ENCODE results near the gene LLCFC1.

Gene LLCFC1

GRCh38 chr7:142919656-142920055, 19.6 kb upstream of the LLCFC1 start:
- H3K9me2 ChIP-seq (replicated peaks; ENCODE audit: control insufficient read depth, low read length) = no peaks in the 10 kb centered on the region
- H3F3A ChIP-seq (ENCODE audit: control insufficient read depth, insufficient read depth) = no peaks in the 10 kb centered on the region

GRCh38 chr7:142923391-142923790, 15.9 kb upstream of the LLCFC1 start:
- no peak overlapping the region for H3K4me2 ChIP-seq (ENCODE audit: low read length)
- peaks cover 20% of the 10 kb centered on the region for H3K4me1 ChIP-seq (ENCODE audit: control insufficient read depth, low read length)
- no peaks in the 10 kb centered on the region for H3K36me3 ChIP-seq (ENCODE audit: control insufficient read depth, low read length)
- H3K4me3 ChIP-seq (ENCODE audit: low read length) = no peak overlapping the region
- no peaks in the 10 kb centered on the region for H3K9me2 ChIP-seq (replicated peaks; ENCODE audit: control insufficient read depth, low read length)
- no peak for TF ChIP-seq EZH2phosphoT487 (IDR thresholded peaks at IDR 0.05; ENCODE audit: borderline replicate concordance, low read length)
- no peak for TF ChIP-seq CTCF (IDR thresholded peaks at IDR 0.05; ENCODE audit: low read depth, low read length, poor library complexity, severe bottlenecking)
- H4K20me1 ChIP-seq (ENCODE audit: control insufficient read depth, insufficient read depth, low read depth, low read length) = no peaks in the 10 kb centered on the region
- H3K9me3 ChIP-seq (ENCODE audit: control insufficient read depth, insufficient read depth, low read length) = peaks cover 9% of the 10 kb centered on the region
- H3F3A ChIP-seq (ENCODE audit: control insufficient read depth, insufficient read depth) = no peaks in the 10 kb centered on the region
- H3K79me2 ChIP-seq (ENCODE audit: control insufficient read depth, low read length) = no peaks in the 10 kb centered on the region
- H3K27me3 ChIP-seq (ENCODE audit: control insufficient read depth, low read length) = peaks cover 16% of the 10 kb centered on the region
- H3K27ac ChIP-seq (ENCODE audit: low read depth, low read length) = no peak overlapping the region

More at GRCh38 chr7:142919656-142920055, 19.6 kb upstream of the LLCFC1 start:
- Histone ChIP-seq H3K4me3 (ENCODE audit: low read length) (no peak overlapping the region), H3K36me3 (ENCODE audit: control insufficient read depth, low read length) (no peaks in the 10 kb centered on the region), H3K27me3 (ENCODE audit: control insufficient read depth, low read length) (peaks cover 34% of the 10 kb centered on the region), H3K27ac (ENCODE audit: low read depth, low read length) (no peak overlapping the region), H3K9me3 (ENCODE audit: control insufficient read depth, insufficient read depth, low read length) (no peaks in the 10 kb centered on the region), H3K4me2 (ENCODE audit: low read length) (no peak overlapping the region), H3K4me1 (ENCODE audit: control insufficient read depth, low read length) (no peaks in the 10 kb centered on the region), H4K20me1 (ENCODE audit: control insufficient read depth, insufficient read depth, low read depth, low read length) (no peaks in the 10 kb centered on the region), H3K79me2 (ENCODE audit: control insufficient read depth, low read length) (no peaks in the 10 kb centered on the region)
- TF ChIP-seq EZH2phosphoT487 (IDR thresholded peaks at IDR 0.05; ENCODE audit: borderline replicate concordance, low read length) (no peak), CTCF (IDR thresholded peaks at IDR 0.05; ENCODE audit: low read depth, low read length, poor library complexity, severe bottlenecking) (no peak)

- Histone ChIP-seq H3K79me2 (ENCODE audit: control insufficient read depth, low read length) (no peaks in the 10 kb centered on the region), H4K20me1 (ENCODE audit: control insufficient read depth, insufficient read depth, low read depth, low read length) (no peaks in the 10 kb centered on the region), H3K4me2 (ENCODE audit: low read length) (no peak overlapping the region), H3K9me2 (replicated peaks; ENCODE audit: control insufficient read depth, low read length) (no peaks in the 10 kb centered on the region), H3F3A (ENCODE audit: control insufficient read depth, insufficient read depth) (no peaks in the 10 kb centered on the region), H3K4me1 (ENCODE audit: control insufficient read depth, low read length) (peaks cover 20% of the 10 kb centered on the region), H3K36me3 (ENCODE audit: control insufficient read depth, low read length) (no peaks in the 10 kb centered on the region), H3K27ac (ENCODE audit: low read depth, low read length) (no peak overlapping the region), H3K4me3 (ENCODE audit: low read length) (no peak overlapping the region), H3K27me3 (ENCODE audit: control insufficient read depth, low read length) (peaks cover 10% of the 10 kb centered on the region; the same call in 1 of the 2 replicates), H3K9me3 (ENCODE audit: control insufficient read depth, insufficient read depth, low read length) (peaks cover 9% of the 10 kb centered on the region)
- TF ChIP-seq EZH2phosphoT487 (IDR thresholded peaks at IDR 0.05; ENCODE audit: borderline replicate concordance, low read length) = no peak
- TF ChIP-seq CTCF (IDR thresholded peaks at IDR 0.05; ENCODE audit: low read depth, low read length, poor library complexity, severe bottlenecking) = peak; percentile 61
Measured at GRCh38 chr7:142925413-142925812, 13.9 kb upstream of the LLCFC1 start.
